ENCODE results near the gene KRTAP5-7. TPM values are rescaled to one million over a fixed set of nuclear protein-coding genes. Genes with fewer than 3 reads are reported as not detected.

Gene KRTAP5-7
- total RNA-seq, 2 experiments from 2014 or later, result not detected

GRCh38 chr11:71545405-71545966, 18.4 kb downstream of the KRTAP5-7 start:
- intact Hi-C loops (cut with micrococcal nuclease), result no loop called here
- DNase-seq (no peak), ATAC-seq (no peak)
- peaks cover 23% of the 10 kb centered on the region for H3K4me1 Mint-ChIP-seq (ENCODE audit: low read depth)
- H3K4me3 Mint-ChIP-seq, result no peak overlapping the region
- peaks cover 10% of the 10 kb centered on the region for H3K9me3 Mint-ChIP-seq
- H3K27me3 Mint-ChIP-seq, result peaks cover 17% of the 10 kb centered on the region
- no peak overlapping the region for H3K27ac Mint-ChIP-seq
- H3K36me3 Mint-ChIP-seq (ENCODE audit: low read depth), result no peaks in the 10 kb centered on the region
- CTCF ChIA-PET, result interaction anchor here (1.9 kb wide), 1 partner anchor 17 kb away, joined by 4 read pairs; no protein-coding TSS in a partner anchor
- TF ChIP-seq CTCF (IDR thresholded peaks at IDR 0.05), result no peak
- POLR2A ChIA-PET, result no interaction called here

- ChIA-PET POLR2A (no interaction called here), CTCF (no interaction called here)
- Mint-ChIP-seq H3K27me3 (peaks cover 17% of the 10 kb centered on the region), H3K27ac (no peak within 1 kb of the TSS), H3K9me3 (no peaks in the 10 kb centered on the region), H3K4me3 (no peak within 1 kb of the TSS), H3K36me3 (ENCODE audit: low read depth) (no peaks in the 10 kb centered on the region), H3K4me1 (ENCODE audit: low read depth) (peaks cover 15% of the 10 kb centered on the region)
- DNase-seq, result no peak
- ATAC-seq, result no peak
- no peak for TF ChIP-seq CTCF (IDR thresholded peaks at IDR 0.05)
- intact Hi-C loops (cut with micrococcal nuclease), result no loop called here
Measured at GRCh38 chr11:71548120-71548519, 21.1 kb downstream of the KRTAP5-7 start, which contains the start of gene KRTAP5-9. Gene KRTAP5-9 (plus strand): TSS chr11:71548420. CDS start chr11:71548658, 238 bp downstream.

- no peak for TF ChIP-seq CTCF (IDR thresholded peaks at IDR 0.05)
- H3K36me3 Mint-ChIP-seq (ENCODE audit: low read depth), result no peaks in the 10 kb centered on the region
- DNase-seq, result no peak
- peaks cover 14% of the 10 kb centered on the region for H3K27me3 Mint-ChIP-seq
- H3K4me3 Mint-ChIP-seq, result no peak overlapping the region
- ChIA-PET POLR2A (no interaction called here), CTCF (no interaction called here)
- no peak overlapping the region for H3K27ac Mint-ChIP-seq
- H3K9me3 Mint-ChIP-seq, result no peaks in the 10 kb centered on the region
- intact Hi-C loops (cut with micrococcal nuclease), result no loop called here
- H3K4me1 Mint-ChIP-seq (ENCODE audit: low read depth), result peaks cover 8% of the 10 kb centered on the region
- ATAC-seq, result no peak
Measured at GRCh38 chr11:71548716-71549151, 21.7 kb downstream of the KRTAP5-7 start.

- POLR2A ChIA-PET, result no interaction called here
- ATAC-seq (no peak), DNase-seq (no peak)
- no peak for TF ChIP-seq CTCF (IDR thresholded peaks at IDR 0.05)
- intact Hi-C loops (cut with micrococcal nuclease), result no loop called here
- H3K27me3 Mint-ChIP-seq, result peaks cover 14% of the 10 kb centered on the region
- no peak overlapping the region for H3K4me3 Mint-ChIP-seq
- CTCF ChIA-PET, result no interaction called here
- H3K9me3 Mint-ChIP-seq, result no peaks in the 10 kb centered on the region
- H3K36me3 Mint-ChIP-seq (ENCODE audit: low read depth), result no peaks in the 10 kb centered on the region
- H3K27ac Mint-ChIP-seq, result no peak overlapping the region
- H3K4me1 Mint-ChIP-seq (ENCODE audit: low read depth), result no peaks in the 10 kb centered on the region
Measured at GRCh38 chr11:71551711-71552110, 24.6 kb downstream of the KRTAP5-7 start.

GRCh38 chr11:71554996-71555395, 27.9 kb downstream of the KRTAP5-7 start:
- Mint-ChIP-seq H3K36me3 (ENCODE audit: low read depth) (no peaks in the 10 kb centered on the region), H3K27me3 (peaks cover 7% of the 10 kb centered on the region), H3K4me3 (no peak overlapping the region), H3K27ac (no peak overlapping the region), H3K9me3 (no peaks in the 10 kb centered on the region), H3K4me1 (ENCODE audit: low read depth) (no peaks in the 10 kb centered on the region)
- DNase-seq, result no peak
- ATAC-seq, result no peak
- intact Hi-C loops (cut with micrococcal nuclease), result no loop called here
- POLR2A ChIA-PET, result no interaction called here
- TF ChIP-seq CTCF (IDR thresholded peaks at IDR 0.05), result no peak
- CTCF ChIA-PET, result no interaction called here
